Measurements from ENCODE around the gene EIF2A.

- TF ChIP-seq CTCF (IDR thresholded peaks at IDR 0.05; ENCODE audit: borderline replicate concordance, extremely low read depth, low read length, poor library complexity, severe bottlenecking) = no peak
- TF ChIP-seq EZH2 (IDR thresholded peaks at IDR 0.05; ENCODE audit: borderline replicate concordance, low read depth, low read length, severe bottlenecking) = no peak
These were observed 1.9 kb upstream of the EIF2A start for GRCh38 chr3:150544726-150545125.

Data from DND-41 (cell line).